ENCODE measurements around the gene MRGPRF. TPM values are rescaled to one million over a fixed set of nuclear protein-coding genes. Genes with fewer than 3 reads are reported as not detected.

The MRGPRF gene
- total RNA-seq, 1 experiment from 2014 or later: 0.35 TPM

DNA sequence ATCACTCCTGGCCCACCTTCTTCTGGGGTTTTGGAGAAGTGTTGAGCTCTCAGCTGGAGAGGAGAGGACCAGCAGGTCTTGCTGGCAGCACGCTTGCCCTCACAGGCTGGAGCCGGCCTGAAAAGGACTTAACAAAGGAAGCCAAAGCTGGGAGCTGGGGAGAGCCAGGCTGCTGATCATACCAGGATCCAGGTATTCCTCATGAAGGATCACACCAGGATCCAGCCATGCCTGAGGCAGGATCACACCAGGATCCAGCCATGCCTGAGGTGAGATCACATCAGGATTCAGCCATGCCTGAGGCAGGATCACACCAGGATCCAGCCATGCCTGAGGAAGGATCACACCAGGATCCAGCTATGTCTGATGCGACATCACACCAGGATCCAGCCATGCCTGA lies 49.3 kb downstream of the MRGPRF start:
- no peak for DNase-seq
- CTCF ChIA-PET: no interaction called here
- Histone ChIP-seq H3K4me2 (no peak overlapping the region), H3K9me2 (ENCODE audit: insufficient read depth) (no peaks in the 10 kb centered on the region), H3K79me2 (ENCODE audit: low read depth) (no peaks in the 10 kb centered on the region), H3K36me3 (ENCODE audit: low read depth) (no peaks in the 10 kb centered on the region), H2AFZ (no peak overlapping the region), H3F3A (ENCODE audit: insufficient read depth, low read depth) (no peaks in the 10 kb centered on the region), H3K27me3 (ENCODE audit: insufficient read depth, low read depth) (peaks cover 37% of the 10 kb centered on the region), H3K27ac (no peak overlapping the region), H3K9me3 (ENCODE audit: insufficient read depth, low read depth) (no peaks in the 10 kb centered on the region), H4K20me1 (ENCODE audit: insufficient read depth) (no peaks in the 10 kb centered on the region), H3K4me3 (no peak overlapping the region), H3K4me1 (replicated peaks; ENCODE audit: insufficient read depth) (no peaks in the 10 kb centered on the region)
- intact Hi-C loops (cut with micrococcal nuclease; ENCODE audit: unreplicated experiment): no loop called here
- TF ChIP-seq, protein P1, sequence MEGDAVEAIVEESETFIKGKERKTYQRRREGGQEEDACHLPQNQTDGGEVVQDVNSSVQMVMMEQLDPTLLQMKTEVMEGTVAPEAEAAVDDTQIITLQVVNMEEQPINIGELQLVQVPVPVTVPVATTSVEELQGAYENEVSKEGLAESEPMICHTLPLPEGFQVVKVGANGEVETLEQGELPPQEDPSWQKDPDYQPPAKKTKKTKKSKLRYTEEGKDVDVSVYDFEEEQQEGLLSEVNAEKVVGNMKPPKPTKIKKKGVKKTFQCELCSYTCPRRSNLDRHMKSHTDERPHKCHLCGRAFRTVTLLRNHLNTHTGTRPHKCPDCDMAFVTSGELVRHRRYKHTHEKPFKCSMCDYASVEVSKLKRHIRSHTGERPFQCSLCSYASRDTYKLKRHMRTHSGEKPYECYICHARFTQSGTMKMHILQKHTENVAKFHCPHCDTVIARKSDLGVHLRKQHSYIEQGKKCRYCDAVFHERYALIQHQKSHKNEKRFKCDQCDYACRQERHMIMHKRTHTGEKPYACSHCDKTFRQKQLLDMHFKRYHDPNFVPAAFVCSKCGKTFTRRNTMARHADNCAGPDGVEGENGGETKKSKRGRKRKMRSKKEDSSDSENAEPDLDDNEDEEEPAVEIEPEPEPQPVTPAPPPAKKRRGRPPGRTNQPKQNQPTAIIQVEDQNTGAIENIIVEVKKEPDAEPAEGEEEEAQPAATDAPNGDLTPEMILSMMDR (conservative IDR thresholded peaks at IDR 0.05): no peak
- TF ChIP-seq EZH2 (IDR thresholded peaks at IDR 0.05; ENCODE audit: low read depth): no peak
- POLR2A ChIA-PET (ENCODE audit: unreplicated experiment): no interaction called here
- no TSS peak for BruUV-seq (replicated peaks)

DNA sequence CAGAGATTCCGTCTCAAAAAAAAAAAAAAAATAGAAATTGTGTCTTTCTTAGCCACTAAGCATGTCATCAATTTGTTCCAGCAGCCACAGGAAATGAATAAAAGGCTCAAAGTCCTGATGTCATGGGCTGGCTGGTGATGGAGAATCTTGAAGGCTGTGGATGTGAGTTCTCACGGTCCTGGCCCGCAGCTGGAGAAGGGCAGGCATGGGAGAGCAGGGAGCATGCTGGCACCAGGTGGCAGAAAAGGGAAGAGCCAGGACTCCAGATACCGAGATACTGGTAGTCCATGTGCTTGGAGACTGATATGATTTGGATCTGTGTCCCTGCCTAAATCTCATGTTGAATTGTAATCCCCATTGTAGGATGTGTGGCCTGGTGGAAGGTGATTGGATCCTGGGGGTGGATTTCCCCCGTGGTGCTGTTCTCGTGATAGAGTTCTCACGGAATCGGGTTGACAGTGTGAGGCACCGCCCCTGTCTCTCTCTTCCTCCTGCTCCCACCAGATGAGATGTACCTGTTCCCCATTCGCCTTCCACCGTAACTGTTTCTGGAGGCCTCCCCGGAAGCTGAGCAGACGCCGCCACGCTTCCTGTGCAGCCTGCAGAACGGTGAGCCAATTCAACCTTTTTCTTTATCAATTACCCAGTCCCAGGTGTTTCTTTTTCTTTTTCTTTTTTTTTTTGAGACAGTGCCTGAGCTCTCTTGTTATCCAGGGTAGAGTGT lies 50.4 kb downstream of the MRGPRF start:
- no peaks in the 10 kb centered on the region for H3K9me3 ChIP-seq (ENCODE audit: insufficient read depth, low read depth)
- no peak for TF ChIP-seq EZH2 (IDR thresholded peaks at IDR 0.05; ENCODE audit: low read depth)
- TF ChIP-seq, protein P1 (conservative IDR thresholded peaks at IDR 0.05): no peak
- H3K4me1 ChIP-seq (replicated peaks; ENCODE audit: insufficient read depth): no peaks in the 10 kb centered on the region
- BruUV-seq (replicated peaks): no TSS peak
- POLR2A ChIA-PET (ENCODE audit: unreplicated experiment): no interaction called here
- H3K4me2 ChIP-seq: no peak overlapping the region
- H3K27me3 ChIP-seq (ENCODE audit: insufficient read depth, low read depth): peaks cover 31% of the 10 kb centered on the region
- CTCF ChIA-PET: no interaction called here
- no peaks in the 10 kb centered on the region for H3F3A ChIP-seq (ENCODE audit: insufficient read depth, low read depth)
- H3K4me3 ChIP-seq: no peak overlapping the region
- no peaks in the 10 kb centered on the region for H3K9me2 ChIP-seq (ENCODE audit: insufficient read depth)
- no peak for DNase-seq
- no peaks in the 10 kb centered on the region for H4K20me1 ChIP-seq (ENCODE audit: insufficient read depth)
- no peak overlapping the region for H3K27ac ChIP-seq
- intact Hi-C loops (cut with micrococcal nuclease; ENCODE audit: unreplicated experiment): no loop called here
- no peak overlapping the region for H2AFZ ChIP-seq
- H3K36me3 ChIP-seq (ENCODE audit: low read depth): no peaks in the 10 kb centered on the region
- H3K79me2 ChIP-seq (ENCODE audit: low read depth): no peaks in the 10 kb centered on the region

DNA sequence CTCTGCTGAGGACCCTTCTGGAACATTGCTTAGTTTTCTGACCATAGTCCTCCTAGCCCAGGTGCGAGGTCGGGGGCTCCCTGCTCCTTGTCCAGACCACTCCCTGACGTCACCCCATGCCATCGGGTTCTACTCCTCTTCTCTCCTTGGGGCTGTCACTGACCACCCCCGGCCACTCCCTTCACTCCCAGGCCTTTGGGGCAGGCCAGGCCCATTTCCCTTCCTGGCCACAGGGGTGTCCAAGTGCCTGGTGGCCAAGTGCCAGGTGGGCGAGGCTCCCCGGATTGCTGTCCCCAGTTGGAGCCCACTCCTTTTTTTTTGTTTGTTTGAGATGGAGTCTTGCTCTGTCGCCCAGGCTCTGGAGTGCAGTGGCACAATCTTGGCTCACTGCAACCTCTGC lies 51.8 kb downstream of the MRGPRF start:
- Histone ChIP-seq H3K27ac (no peak overlapping the region), H3K4me1 (replicated peaks; ENCODE audit: insufficient read depth) (no peaks in the 10 kb centered on the region), H3K9me2 (ENCODE audit: insufficient read depth) (no peaks in the 10 kb centered on the region), H3K27me3 (ENCODE audit: insufficient read depth, low read depth) (peaks cover 27% of the 10 kb centered on the region), H3F3A (ENCODE audit: insufficient read depth, low read depth) (no peaks in the 10 kb centered on the region), H3K4me2 (no peak overlapping the region), H3K36me3 (ENCODE audit: low read depth) (no peaks in the 10 kb centered on the region), H4K20me1 (ENCODE audit: insufficient read depth) (no peaks in the 10 kb centered on the region), H3K4me3 (no peak overlapping the region), H3K79me2 (ENCODE audit: low read depth) (no peaks in the 10 kb centered on the region), H3K9me3 (ENCODE audit: insufficient read depth, low read depth) (no peaks in the 10 kb centered on the region), H2AFZ (no peak overlapping the region)
- intact Hi-C loops (cut with micrococcal nuclease; ENCODE audit: unreplicated experiment): no loop called here
- DNase-seq: no peak
- ChIA-PET POLR2A (ENCODE audit: unreplicated experiment) (no interaction called here), CTCF (no interaction called here)
- BruUV-seq (replicated peaks): no TSS peak
- TF ChIP-seq, protein P1 (conservative IDR thresholded peaks at IDR 0.05): no peak
- no peak for TF ChIP-seq EZH2 (IDR thresholded peaks at IDR 0.05; ENCODE audit: low read depth)

Data from PC-9 (cell line).